Liver (tissue), 9 donors: Measurements from ENCODE around the gene OTUD3. TPM values are rescaled to one million over a fixed set of nuclear protein-coding genes. Genes with fewer than 3 reads are reported as not detected.

Experiments used
- DNase-seq: peaks from one replicate; pipeline ENCODE4 v3.0.0-alpha.2; 2017; ENCODE audit warnings: low spot score
- H3K27ac ChIP-seq, 2 donors: one replicate each; pipeline ENCODE4 v1.7.0; 2013; ENCODE audit warnings: inconsistent platforms in 2 of 2, low read length in 2 of 2, control low read depth in 1 of 2, low read depth in 1 of 2, mild to moderate bottlenecking in 1 of 2
- H3K27me3 ChIP-seq, 4 donors: one replicate each; pipeline versions ENCODE4 v1.6.1 to v1.7.0; 2013; ENCODE audit warnings: low read length in 3 of 4, inconsistent platforms in 1 of 4, mild to moderate bottlenecking in 1 of 4, moderate library complexity in 1 of 4; ENCODE audit not compliant: control insufficient read depth in 4 of 4, insufficient read depth in 4 of 4
- H3K36me3 ChIP-seq, 4 donors: one replicate each; pipeline versions ENCODE4 v1.6.1 to v1.7.0; 2013; ENCODE audit warnings: low read length in 3 of 4, mild to moderate bottlenecking in 3 of 4, low read depth in 1 of 4, moderate library complexity in 1 of 4; ENCODE audit not compliant: control insufficient read depth in 4 of 4, insufficient read depth in 3 of 4
- H3K4me1 ChIP-seq, 4 donors: one replicate each; pipeline versions ENCODE4 v1.6.1 to v1.7.0; 2013; ENCODE audit warnings: low read length in 3 of 4, mild to moderate bottlenecking in 3 of 4, moderate library complexity in 1 of 4; ENCODE audit not compliant: control insufficient read depth in 4 of 4, insufficient read depth in 4 of 4
- H3K4me3 ChIP-seq, 3 donors: one replicate each; pipeline versions ENCODE4 v1.6.1 to v1.7.0; 2013; ENCODE audit warnings: low read length in 3 of 3, control low read depth in 1 of 3, low read depth in 1 of 3, mild to moderate bottlenecking in 1 of 3
- H3K9ac ChIP-seq, 2 donors: one replicate each; pipeline ENCODE4 v1.7.0; 2013; ENCODE audit warnings: low read length in 2 of 2, mild to moderate bottlenecking in 2 of 2, moderate library complexity in 2 of 2, control low read depth in 1 of 2, low read depth in 1 of 2
- H3K9me3 ChIP-seq, 4 donors: one replicate each; pipeline versions ENCODE4 v1.6.1 to v1.7.0; 2013; ENCODE audit warnings: low read length in 3 of 4; ENCODE audit not compliant: control insufficient read depth in 4 of 4
- EGR1 ChIP-seq, 2 donors: IDR thresholded peaks; 2 replicates each; pipeline ENCODE4 v1.6.1; 2016 to 2018; ENCODE audit warnings: antibody characterized with exemption in 2 of 2, low read depth in 2 of 2
- FOXA1 ChIP-seq: IDR thresholded peaks from 2 replicates; pipeline ENCODE4 v1.6.1; 2016; ENCODE audit warnings: antibody characterized with exemption
- FOXA2 ChIP-seq: IDR thresholded peaks from 2 replicates; pipeline ENCODE4 v1.6.1; 2016; ENCODE audit warnings: antibody characterized with exemption
- GABPA ChIP-seq, 2 donors: IDR thresholded peaks in 1 of 2; conservative IDR thresholded peaks in 1 of 2; 2 replicates each; pipeline ENCODE4 v1.6.1; 2016; ENCODE audit warnings: antibody characterized with exemption in 2 of 2, mild to moderate bottlenecking in 1 of 2, moderate library complexity in 1 of 2
- HNF4A ChIP-seq, 2 donors: conservative IDR thresholded peaks; 2 replicates each; pipeline ENCODE4 v1.6.1; 2016; ENCODE audit warnings: antibody characterized with exemption in 2 of 2, mild to moderate bottlenecking in 2 of 2
- HNF4G ChIP-seq: IDR thresholded peaks from 2 replicates; pipeline ENCODE4 v1.6.1; 2016; ENCODE audit warnings: antibody characterized with exemption
- JUND ChIP-seq, 2 donors: IDR thresholded peaks; 2 replicates each; pipeline ENCODE4 v1.6.1; 2016; ENCODE audit warnings: antibody characterized with exemption in 2 of 2
- NR2F2 ChIP-seq: IDR thresholded peaks from 2 replicates; pipeline ENCODE4 v1.6.1; 2016; ENCODE audit warnings: antibody characterized with exemption
- RAD21 ChIP-seq, 2 donors: IDR thresholded peaks; 2 replicates each; pipeline ENCODE4 v1.6.1; 2016; ENCODE audit warnings: antibody characterized with exemption in 2 of 2, mild to moderate bottlenecking in 2 of 2
- RXRA ChIP-seq, 2 donors: IDR thresholded peaks; 2 replicates each; pipeline ENCODE4 v1.6.1; 2017 to 2018; ENCODE audit warnings: antibody characterized with exemption in 2 of 2, mild to moderate bottlenecking in 1 of 2
- SP1 ChIP-seq: IDR thresholded peaks from 2 replicates; pipeline ENCODE4 v1.6.1; 2018; ENCODE audit warnings: antibody characterized with exemption, mild to moderate bottlenecking
- TAF1 ChIP-seq: conservative IDR thresholded peaks from 2 replicates; pipeline ENCODE4 v1.6.1; 2016; ENCODE audit warnings: antibody characterized with exemption, mild to moderate bottlenecking
- YY1 ChIP-seq: IDR thresholded peaks from 2 replicates; pipeline ENCODE4 v1.6.1; 2016; ENCODE audit warnings: antibody characterized with exemption, mild to moderate bottlenecking
- polyA plus RNA-seq, 2 donors: library from polyadenylated mRNA; stranded (reverse) in 1 of 2; unstranded in 1 of 2; fragments of 200-250 nt in 1 of 2; fragments of >200 nt in 1 of 2; fragmentation: Nextera tagmentation in 1 of 2; extraction: Ambion mirVana in 1 of 2; gene quantifications; one replicate each; pipeline versions ENCODE4 v1.2.1 to v1.2.3, GENCODE V29; 2013 to 2015
- total RNA-seq, 2 donors: library from RNA; depleted of rRNA; stranded (reverse); fragments of >200 nt; gene quantifications; one replicate each; pipeline ENCODE4 v1.2.3, GENCODE V29; 2014
- TF ChIP-seq, protein P1 (sequence below): IDR thresholded peaks from 2 replicates; pipeline ENCODE4 v1.6.1; 2016; ENCODE audit warnings: antibody characterized with exemption
- TF ChIP-seq, protein P2 (sequence below): IDR thresholded peaks from 2 replicates; pipeline ENCODE4 v1.6.1; 2016; ENCODE audit warnings: antibody characterized with exemption, mild to moderate bottlenecking
- TF ChIP-seq, protein P3 (sequence below): fragments of 150-350 bp; IDR thresholded peaks from 2 replicates; pipeline ENCODE4 v1.5.1; 2017; ENCODE audit warnings: improper control_type of control experiment, low read depth, low read length; ENCODE audit not compliant: missing input control
- TF ChIP-seq, protein P4 (sequence below): IDR thresholded peaks from 2 replicates; pipeline ENCODE4 v1.6.1; 2016; ENCODE audit warnings: antibody characterized with exemption
- TF ChIP-seq, protein P5 (sequence below): IDR thresholded peaks from 2 replicates; pipeline ENCODE4 v1.6.1; 2016; ENCODE audit warnings: antibody characterized with exemption
- donor health status: healthy.
- donor health status: healthy.
- donor health status: healthy.
- donor health status: healthy.
- donor health status: healthy.

OTUD3 gene
- total and polyA plus RNA-seq, 4 donors = 0.36 to 4.0 (median 2.1) TPM

DNA sequence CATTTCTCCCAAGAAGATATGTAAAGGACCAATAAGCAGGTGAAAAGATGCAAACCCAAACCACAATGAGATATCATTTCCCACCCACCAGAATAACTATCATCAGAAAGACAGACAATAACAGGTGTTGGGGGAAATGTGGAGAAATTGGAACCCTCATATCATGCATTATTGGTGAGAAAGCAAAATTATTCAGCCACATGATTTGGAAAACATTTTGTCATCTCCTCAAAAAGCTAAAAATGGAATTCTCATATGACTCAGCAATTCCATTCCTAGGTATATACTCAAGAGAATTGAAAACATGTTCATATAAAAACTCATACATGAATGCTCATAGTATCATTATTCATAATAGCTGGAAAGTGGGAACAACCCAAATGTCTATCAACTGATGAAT, 42.0 kb upstream of the OTUD3 start:
- Histone ChIP-seq H3K9me3 (no peaks in the 10 kb centered on the region), H3K4me1 (no peaks in the 10 kb centered on the region), H3K36me3 (no peaks in the 10 kb centered on the region), H3K27ac (no peak overlapping the region), H3K9ac (no peak overlapping the region), H3K4me3 (no peak overlapping the region), H3K27me3 (no peaks in the 10 kb centered on the region)
- no peak for DNase-seq
- TF ChIP-seq RAD21 (IDR thresholded peaks at IDR 0.05) = no peak
- TF ChIP-seq EGR1 (IDR thresholded peaks at IDR 0.05; ENCODE audit: low read depth in 2 of 2) = no peak
- TF ChIP-seq YY1 = no peak
- TF ChIP-seq, protein P1, sequence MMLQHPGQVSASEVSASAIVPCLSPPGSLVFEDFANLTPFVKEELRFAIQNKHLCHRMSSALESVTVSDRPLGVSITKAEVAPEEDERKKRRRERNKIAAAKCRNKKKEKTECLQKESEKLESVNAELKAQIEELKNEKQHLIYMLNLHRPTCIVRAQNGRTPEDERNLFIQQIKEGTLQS = no peak
- no peak for TF ChIP-seq SP1
- no peak for TF ChIP-seq JUND (IDR thresholded peaks at IDR 0.05)
- TF ChIP-seq, protein P2, sequence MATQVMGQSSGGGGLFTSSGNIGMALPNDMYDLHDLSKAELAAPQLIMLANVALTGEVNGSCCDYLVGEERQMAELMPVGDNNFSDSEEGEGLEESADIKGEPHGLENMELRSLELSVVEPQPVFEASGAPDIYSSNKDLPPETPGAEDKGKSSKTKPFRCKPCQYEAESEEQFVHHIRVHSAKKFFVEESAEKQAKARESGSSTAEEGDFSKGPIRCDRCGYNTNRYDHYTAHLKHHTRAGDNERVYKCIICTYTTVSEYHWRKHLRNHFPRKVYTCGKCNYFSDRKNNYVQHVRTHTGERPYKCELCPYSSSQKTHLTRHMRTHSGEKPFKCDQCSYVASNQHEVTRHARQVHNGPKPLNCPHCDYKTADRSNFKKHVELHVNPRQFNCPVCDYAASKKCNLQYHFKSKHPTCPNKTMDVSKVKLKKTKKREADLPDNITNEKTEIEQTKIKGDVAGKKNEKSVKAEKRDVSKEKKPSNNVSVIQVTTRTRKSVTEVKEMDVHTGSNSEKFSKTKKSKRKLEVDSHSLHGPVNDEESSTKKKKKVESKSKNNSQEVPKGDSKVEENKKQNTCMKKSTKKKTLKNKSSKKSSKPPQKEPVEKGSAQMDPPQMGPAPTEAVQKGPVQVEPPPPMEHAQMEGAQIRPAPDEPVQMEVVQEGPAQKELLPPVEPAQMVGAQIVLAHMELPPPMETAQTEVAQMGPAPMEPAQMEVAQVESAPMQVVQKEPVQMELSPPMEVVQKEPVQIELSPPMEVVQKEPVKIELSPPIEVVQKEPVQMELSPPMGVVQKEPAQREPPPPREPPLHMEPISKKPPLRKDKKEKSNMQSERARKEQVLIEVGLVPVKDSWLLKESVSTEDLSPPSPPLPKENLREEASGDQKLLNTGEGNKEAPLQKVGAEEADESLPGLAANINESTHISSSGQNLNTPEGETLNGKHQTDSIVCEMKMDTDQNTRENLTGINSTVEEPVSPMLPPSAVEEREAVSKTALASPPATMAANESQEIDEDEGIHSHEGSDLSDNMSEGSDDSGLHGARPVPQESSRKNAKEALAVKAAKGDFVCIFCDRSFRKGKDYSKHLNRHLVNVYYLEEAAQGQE = no peak
- TF ChIP-seq, protein P3, sequence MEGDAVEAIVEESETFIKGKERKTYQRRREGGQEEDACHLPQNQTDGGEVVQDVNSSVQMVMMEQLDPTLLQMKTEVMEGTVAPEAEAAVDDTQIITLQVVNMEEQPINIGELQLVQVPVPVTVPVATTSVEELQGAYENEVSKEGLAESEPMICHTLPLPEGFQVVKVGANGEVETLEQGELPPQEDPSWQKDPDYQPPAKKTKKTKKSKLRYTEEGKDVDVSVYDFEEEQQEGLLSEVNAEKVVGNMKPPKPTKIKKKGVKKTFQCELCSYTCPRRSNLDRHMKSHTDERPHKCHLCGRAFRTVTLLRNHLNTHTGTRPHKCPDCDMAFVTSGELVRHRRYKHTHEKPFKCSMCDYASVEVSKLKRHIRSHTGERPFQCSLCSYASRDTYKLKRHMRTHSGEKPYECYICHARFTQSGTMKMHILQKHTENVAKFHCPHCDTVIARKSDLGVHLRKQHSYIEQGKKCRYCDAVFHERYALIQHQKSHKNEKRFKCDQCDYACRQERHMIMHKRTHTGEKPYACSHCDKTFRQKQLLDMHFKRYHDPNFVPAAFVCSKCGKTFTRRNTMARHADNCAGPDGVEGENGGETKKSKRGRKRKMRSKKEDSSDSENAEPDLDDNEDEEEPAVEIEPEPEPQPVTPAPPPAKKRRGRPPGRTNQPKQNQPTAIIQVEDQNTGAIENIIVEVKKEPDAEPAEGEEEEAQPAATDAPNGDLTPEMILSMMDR = no peak
- TF ChIP-seq, protein P4, sequence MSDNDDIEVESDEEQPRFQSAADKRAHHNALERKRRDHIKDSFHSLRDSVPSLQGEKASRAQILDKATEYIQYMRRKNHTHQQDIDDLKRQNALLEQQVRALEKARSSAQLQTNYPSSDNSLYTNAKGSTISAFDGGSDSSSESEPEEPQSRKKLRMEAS = no peak
- TF ChIP-seq, protein P5, sequence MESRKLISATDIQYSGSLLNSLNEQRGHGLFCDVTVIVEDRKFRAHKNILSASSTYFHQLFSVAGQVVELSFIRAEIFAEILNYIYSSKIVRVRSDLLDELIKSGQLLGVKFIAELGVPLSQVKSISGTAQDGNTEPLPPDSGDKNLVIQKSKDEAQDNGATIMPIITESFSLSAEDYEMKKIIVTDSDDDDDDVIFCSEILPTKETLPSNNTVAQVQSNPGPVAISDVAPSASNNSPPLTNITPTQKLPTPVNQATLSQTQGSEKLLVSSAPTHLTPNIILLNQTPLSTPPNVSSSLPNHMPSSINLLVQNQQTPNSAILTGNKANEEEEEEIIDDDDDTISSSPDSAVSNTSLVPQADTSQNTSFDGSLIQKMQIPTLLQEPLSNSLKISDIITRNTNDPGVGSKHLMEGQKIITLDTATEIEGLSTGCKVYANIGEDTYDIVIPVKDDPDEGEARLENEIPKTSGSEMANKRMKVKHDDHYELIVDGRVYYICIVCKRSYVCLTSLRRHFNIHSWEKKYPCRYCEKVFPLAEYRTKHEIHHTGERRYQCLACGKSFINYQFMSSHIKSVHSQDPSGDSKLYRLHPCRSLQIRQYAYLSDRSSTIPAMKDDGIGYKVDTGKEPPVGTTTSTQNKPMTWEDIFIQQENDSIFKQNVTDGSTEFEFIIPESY = no peak
- no peak for TF ChIP-seq RXRA (IDR thresholded peaks at IDR 0.05)
- no peak for TF ChIP-seq TAF1
- no peak for TF ChIP-seq HNF4G
- TF ChIP-seq HNF4A (conservative IDR thresholded peaks at IDR 0.05) = no peak
- no peak for TF ChIP-seq FOXA2
- TF ChIP-seq GABPA (IDR thresholded peaks at IDR 0.05 in 1 of 2, conservative IDR thresholded peaks at IDR 0.05 in 1 of 2) = no peak
- TF ChIP-seq NR2F2 = no peak
- TF ChIP-seq FOXA1 = no peak
